Cardiac septum (tissue), 1 donor: ENCODE measurements around the gene TMEM130. TPM values are rescaled to one million over a fixed set of nuclear protein-coding genes. Genes with fewer than 3 reads are reported as not detected.

ENCODE experiments used
- DNase-seq: peaks from one replicate; pipeline ENCODE4 v3.0.0-alpha.2; 2020; ENCODE audit warnings: low spot score
- intact Hi-C: fragments of 100-400 bp; cut with DNase I; formaldehyde crosslinking; loops from one replicate; pipeline ENCODE4 v1.14.0; 2022
- long read RNA-seq: library from polyadenylated mRNA; unstranded; transcript quantifications from one replicate; pipeline ENCODE4 v2.0.0, GENCODE V29; 2021
- total RNA-seq: library from RNA; stranded (reverse); fragmentation: NEBNext Ultra II Directional; extraction: Animal tissue kit (Norgen Biotek cat#: 25700); gene quantifications from one replicate; pipeline ENCODE4 v1.2.1, GENCODE V29; 2021
- donor health status: DM: no; HTN: no; CAD: no.

Gene TMEM130
- total RNA-seq = 0.30 TPM
- long read RNA-seq = 0 reads

- intact Hi-C loops = no loop called here
- DNase-seq = no peak
Observed at GRCh38 chr7:98869597-98870120, at the start of gene TMEM130. TMEM130 (minus strand) TSS chr7:98870014; CDS start chr7:98869861, 153 bp downstream.

- intact Hi-C loops = no loop called here
Observed at GRCh38 chr7:98917331-98917730, 47.5 kb upstream of the TMEM130 start.

GRCh38 chr7:98913612-98914011 lies 43.8 kb upstream of the TMEM130 start:
- DNase-seq = no peak
- intact Hi-C loops = no loop called here

More at GRCh38 chr7:98917331-98917730, 47.5 kb upstream of the TMEM130 start:
- DNase-seq = no peak

GRCh38 chr7:98913026-98913425 lies 43.2 kb upstream of the TMEM130 start:
- intact Hi-C loops = no loop called here

GRCh38 chr7:98911916-98912315 lies 42.1 kb upstream of the TMEM130 start:
- intact Hi-C loops = no loop called here

More at GRCh38 chr7:98913026-98913425, 43.2 kb upstream of the TMEM130 start:
- DNase-seq = no peak

GRCh38 chr7:98910427-98910826 lies 40.6 kb upstream of the TMEM130 start:
- intact Hi-C loops = no loop called here
- no peak for DNase-seq

More at GRCh38 chr7:98911916-98912315, 42.1 kb upstream of the TMEM130 start:
- DNase-seq = no peak

- no peak for DNase-seq
- intact Hi-C loops = no loop called here
Observed at GRCh38 chr7:98909487-98909886, 39.7 kb upstream of the TMEM130 start.

GRCh38 chr7:98908585-98908984 lies 38.8 kb upstream of the TMEM130 start:
- intact Hi-C loops = no loop called here
- DNase-seq = no peak

- intact Hi-C loops = no loop called here
- no peak for DNase-seq
Observed at GRCh38 chr7:98907570-98907969, 37.8 kb upstream of the TMEM130 start.

GRCh38 chr7:98903246-98903645 lies 33.4 kb upstream of the TMEM130 start:
- intact Hi-C loops = no loop called here
- no peak for DNase-seq

- no peak for DNase-seq
- intact Hi-C loops = no loop called here
Observed at GRCh38 chr7:98902523-98902922, 32.7 kb upstream of the TMEM130 start.

GRCh38 chr7:98900815-98901214 lies 31.0 kb upstream of the TMEM130 start:
- intact Hi-C loops = no loop called here
- DNase-seq = no peak

GRCh38 chr7:98899816-98900215 lies 30.0 kb upstream of the TMEM130 start:
- intact Hi-C loops = no loop called here
- no peak for DNase-seq

GRCh38 chr7:98892609-98893008 lies 22.8 kb upstream of the TMEM130 start:
- intact Hi-C loops = no loop called here
- DNase-seq = no peak

GRCh38 chr7:98887038-98887437 lies 17.2 kb upstream of the TMEM130 start:
- intact Hi-C loops = no loop called here

GRCh38 chr7:98884416-98884815 lies 14.6 kb upstream of the TMEM130 start:
- intact Hi-C loops = no loop called here

More at GRCh38 chr7:98887038-98887437, 17.2 kb upstream of the TMEM130 start:
- no peak for DNase-seq

GRCh38 chr7:98881561-98882315 lies 11.9 kb upstream of the TMEM130 start:
- intact Hi-C loops = no loop called here
- DNase-seq = no peak

More at GRCh38 chr7:98884416-98884815, 14.6 kb upstream of the TMEM130 start:
- no peak for DNase-seq

GRCh38 chr7:98880485-98880884 lies 10.7 kb upstream of the TMEM130 start:
- no peak for DNase-seq
- intact Hi-C loops = no loop called here

- intact Hi-C loops = no loop called here
- no peak for DNase-seq
Observed at GRCh38 chr7:98879979-98880315, 10.1 kb upstream of the TMEM130 start.

- intact Hi-C loops = no loop called here
- DNase-seq = no peak
Observed at GRCh38 chr7:98879198-98879978, 9.6 kb upstream of the TMEM130 start.
